CD14-positive monocyte (primary cell): ENCODE data around the gene NUP88. TPM values are rescaled to one million over a fixed set of nuclear protein-coding genes. Genes with fewer than 3 reads are reported as not detected.
A peak's percentile ranks its signal among the peaks of the same experiment; 100 is the strongest.

Source experiments
- DNase-seq, 3 donors: peaks; one replicate each; pipeline ENCODE4 v3.0.0-alpha.2; 2011 to 2022
- H2AFZ ChIP-seq: 2 replicates; pipeline ENCODE4 v1.6.0; 2012; ENCODE audit warnings: mild to moderate bottlenecking, low read depth, low read length, inconsistent platforms; ENCODE audit not compliant: insufficient read depth, poor library complexity, severe bottlenecking
- H3K27ac ChIP-seq, 2 donors: 1 replicate in 1 of 2; 2 replicates in 1 of 2; pipeline ENCODE4 v1.5.1; 2012 to 2013; ENCODE audit warnings: low read length in 2 of 2, control low read depth in 1 of 2, inconsistent platforms in 1 of 2, low read depth in 1 of 2, mild to moderate bottlenecking in 1 of 2
- H3K27me3 ChIP-seq, 2 donors: one replicate each; pipeline versions ENCODE4 v1.6.0 to v1.6.1; 2011 to 2013; ENCODE audit warnings: low read length in 2 of 2; ENCODE audit not compliant: control insufficient read depth in 2 of 2, insufficient read depth in 2 of 2
- H3K36me3 ChIP-seq, 2 donors: replicated peaks in 1 of 2; 1 replicate in 1 of 2; 2 replicates in 1 of 2; pipeline versions ENCODE4 v1.5.1 to v1.6.1; 2012 to 2013; ENCODE audit warnings: low read length in 2 of 2, control low read depth in 1 of 2, inconsistent platforms in 1 of 2, mild to moderate bottlenecking in 1 of 2; ENCODE audit not compliant: insufficient read depth in 2 of 2, control insufficient read depth in 1 of 2
- H3K4me1 ChIP-seq, 2 donors: 1 replicate in 1 of 2; 2 replicates in 1 of 2; pipeline versions ENCODE4 v1.5.1 to v1.6.1; 2012 to 2013; ENCODE audit warnings: low read length in 2 of 2, control low read depth in 1 of 2, inconsistent platforms in 1 of 2, mild to moderate bottlenecking in 1 of 2, moderate library complexity in 1 of 2; ENCODE audit not compliant: insufficient read depth in 2 of 2, control insufficient read depth in 1 of 2
- H3K4me2 ChIP-seq: replicated peaks from 2 replicates; pipeline ENCODE3; 2012; ENCODE audit warnings: low read length, moderate library complexity, mild to moderate bottlenecking; ENCODE audit not compliant: poor library complexity, severe bottlenecking; ENCODE audit errors: extremely low read depth
- H3K4me3 ChIP-seq, 3 experiments: fragments of 200-600 bp in 1 of 3; sonication (generic) in 1 of 3; replicated peaks in 1 of 3; 1 replicate in 2 of 3; 2 replicates in 1 of 3; pipeline ENCODE4 v1.5.1; 2011 to 2013; ENCODE audit warnings: low read length in 3 of 3, mild to moderate bottlenecking in 3 of 3, control low read depth in 2 of 3, low read depth in 2 of 3, inconsistent platforms in 1 of 3, moderate library complexity in 1 of 3
- H3K79me2 ChIP-seq: 2 replicates; pipeline ENCODE4 v1.6.0; 2012; ENCODE audit warnings: mild to moderate bottlenecking, control low read depth, inconsistent platforms, low read length, moderate library complexity; ENCODE audit not compliant: insufficient read depth
- H3K9ac ChIP-seq: 2 replicates; pipeline ENCODE4 v1.6.0; 2017; ENCODE audit warnings: low read length, mild to moderate bottlenecking; ENCODE audit not compliant: insufficient read depth, poor library complexity, severe bottlenecking
- H3K9me3 ChIP-seq, 2 donors: replicated peaks in 1 of 2; 1 replicate in 1 of 2; 2 replicates in 1 of 2; pipeline versions ENCODE4 v1.5.1 to v1.6.1; 2012 to 2013; ENCODE audit warnings: low read length in 2 of 2, control low read depth in 1 of 2; ENCODE audit not compliant: control insufficient read depth in 1 of 2, insufficient read depth in 1 of 2
- H4K20me1 ChIP-seq: 2 replicates; pipeline ENCODE4 v1.6.0; 2012; ENCODE audit warnings: mild to moderate bottlenecking, low read length, control low read depth, moderate library complexity; ENCODE audit not compliant: insufficient read depth
- H3K27ac Mint-ChIP-seq, 7 donors: one replicate each; pipeline ENCODE4 v1.8.0; 2020; ENCODE audit warnings: mild to moderate bottlenecking in 7 of 7, mixed read lengths in 7 of 7, moderate library complexity in 6 of 7, inconsistent platforms in 2 of 7
- H3K27me3 Mint-ChIP-seq, 3 donors: one replicate each; pipeline ENCODE4 v1.8.0; 2021 to 2022; ENCODE audit warnings: low read depth in 3 of 3, mild to moderate bottlenecking in 3 of 3, mixed read lengths in 3 of 3, moderate library complexity in 3 of 3, inconsistent platforms in 1 of 3
- H3K36me3 Mint-ChIP-seq, 2 donors: one replicate each; pipeline ENCODE4 v1.8.0; 2020; ENCODE audit warnings: mixed read lengths in 2 of 2, inconsistent platforms in 1 of 2, mild to moderate bottlenecking in 1 of 2
- H3K4me1 Mint-ChIP-seq: one replicate; pipeline ENCODE4 v1.8.0; 2020; ENCODE audit warnings: mild to moderate bottlenecking, mixed read lengths
- H3K4me3 Mint-ChIP-seq, 2 donors: one replicate each; pipeline ENCODE4 v1.8.0; 2020; ENCODE audit warnings: mild to moderate bottlenecking in 2 of 2, mixed read lengths in 2 of 2, moderate library complexity in 1 of 2
- H3K9me3 Mint-ChIP-seq, 7 donors: one replicate each; pipeline ENCODE4 v1.8.0; 2020 to 2022; ENCODE audit warnings: mixed read lengths in 7 of 7, mild to moderate bottlenecking in 6 of 7, moderate library complexity in 6 of 7, inconsistent platforms in 2 of 7
- CTCF ChIP-seq: fragments of 200-600 bp; IDR thresholded peaks from one replicate; pipeline ENCODE4 v1.8.0; 2022; ENCODE audit warnings: antibody characterized with exemption, mild to moderate bottlenecking
- WGBS: methylation state at CpG from one replicate; pipeline ENCODE4 v1.1.5; 2013; ENCODE audit warnings: missing lambda C conversion rate; ENCODE audit not compliant: insufficient coverage; 5-methylcytosine and 5-hydroxymethylcytosine counted together
- intact Hi-C, 2 donors: fragments of 100-400 bp; cut with micrococcal nuclease; formaldehyde crosslinking; loops; one replicate each; pipeline versions ENCODE4 v1.15.0 to v1.15.1; 2023
- polyA plus RNA-seq, 3 donors: library from polyadenylated mRNA; depleted of rRNA in 1 of 3; unstranded in 2 of 3; stranded (reverse) in 1 of 3; fragments of 300-500 nt in 2 of 3; fragments of >200 nt in 1 of 3; fragmentation: Illumina TruSeq in 2 of 3; gene quantifications; 1 replicate in 2 of 3; 2 replicates in 1 of 3; pipeline ENCODE4 v1.2.3, GENCODE V29; 2012 to 2021

Gene NUP88
- polyA plus RNA-seq, 3 donors = 23.1 to 45.7 (median 36.1) TPM

GRCh38 chr17:5378566-5379207 lies 40.8 kb downstream of the NUP88 start:
- H3K4me1 Mint-ChIP-seq = peaks cover 3% of the 10 kb centered on the region

GRCh38 chr17:5373112-5373511 lies 46.4 kb downstream of the NUP88 start:
- Histone ChIP-seq H3K4me3 (no peak overlapping the region), H4K20me1 (no peaks in the 10 kb centered on the region), H3K27ac (no peak overlapping the region), H3K4me2 (no peak overlapping the region), H3K4me1 (no peaks in the 10 kb centered on the region), H3K9me3 (no peaks in the 10 kb centered on the region), H3K79me2 (no peaks in the 10 kb centered on the region), H3K27me3 (no peaks in the 10 kb centered on the region), H3K36me3 (peaks cover 81 to 96% of the 10 kb centered on the region in 2 donors), H3K9ac (no peak overlapping the region), H2AFZ (no peak overlapping the region)
- Mint-ChIP-seq H3K36me3 (peaks cover 70 to 87% of the 10 kb centered on the region in 2 donors), H3K9me3 (no peaks in the 10 kb centered on the region), H3K27me3 (no peaks in the 10 kb centered on the region), H3K4me3 (no peak overlapping the region), H3K4me1 (no peaks in the 10 kb centered on the region), H3K27ac (peak overlapping the region in 1 of 7 donors; percentile 67)
- intact Hi-C loops = no loop called here
- TF ChIP-seq CTCF = no peak
- no peak for DNase-seq
- WGBS = 100% methylated on average over 1 of the region's 6 CpGs

More at GRCh38 chr17:5378566-5379207, 40.8 kb downstream of the NUP88 start:
- no peaks in the 10 kb centered on the region for H3K79me2 ChIP-seq
- 61% methylated on average over 3 of the region's 3 CpGs for WGBS
- no peak overlapping the region for H3K27ac ChIP-seq
- H3K4me3 Mint-ChIP-seq = no peak overlapping the region
- peaks cover 0 to 1% (median 0%) of the 10 kb centered on the region in 3 donors for H3K27me3 Mint-ChIP-seq
- intact Hi-C loops = no loop called here
- no peaks in the 10 kb centered on the region for H3K27me3 ChIP-seq
- H3K4me2 ChIP-seq = no peak overlapping the region
- no peak for TF ChIP-seq CTCF
- no peak overlapping the region for H2AFZ ChIP-seq
- H3K4me1 ChIP-seq = no peaks in the 10 kb centered on the region
- DNase-seq = no peak
- H3K27ac Mint-ChIP-seq = peak overlapping the region in 6 of 7 donors; percentile 5 to 72 (median 21)
- peaks cover 79 to 87% of the 10 kb centered on the region in 2 donors for H3K36me3 Mint-ChIP-seq
- no peaks in the 10 kb centered on the region for H4K20me1 ChIP-seq
- H3K9ac ChIP-seq = no peak overlapping the region
- H3K4me3 ChIP-seq = no peak overlapping the region
- H3K36me3 ChIP-seq = peaks cover 93 to 96% of the 10 kb centered on the region in 2 donors
- no peaks in the 10 kb centered on the region for H3K9me3 ChIP-seq
- H3K9me3 Mint-ChIP-seq = no peaks in the 10 kb centered on the region
